ENCODE measurements around the gene SMYD1.

DNA sequence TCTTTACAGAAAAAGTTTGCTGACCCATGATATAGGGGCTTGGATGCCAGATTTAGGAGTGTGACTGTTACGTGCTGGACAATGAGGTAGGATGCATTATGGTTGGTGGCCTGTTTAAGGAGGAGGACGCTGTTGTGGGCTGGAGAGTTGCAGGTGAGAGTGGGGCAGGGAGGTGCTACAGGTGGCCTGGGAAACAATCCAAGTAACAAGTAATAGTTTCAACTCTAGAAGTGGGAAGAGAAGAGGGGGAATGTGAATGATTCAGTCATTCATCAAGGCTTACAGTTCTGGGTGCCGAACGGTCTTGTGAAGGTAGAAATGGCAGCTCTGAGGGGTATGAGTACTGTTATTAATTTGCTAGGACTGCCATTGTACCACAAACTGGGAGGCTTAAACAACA is 54.1 kb downstream of the SMYD1 start:
- TF ChIP-seq, protein P1, sequence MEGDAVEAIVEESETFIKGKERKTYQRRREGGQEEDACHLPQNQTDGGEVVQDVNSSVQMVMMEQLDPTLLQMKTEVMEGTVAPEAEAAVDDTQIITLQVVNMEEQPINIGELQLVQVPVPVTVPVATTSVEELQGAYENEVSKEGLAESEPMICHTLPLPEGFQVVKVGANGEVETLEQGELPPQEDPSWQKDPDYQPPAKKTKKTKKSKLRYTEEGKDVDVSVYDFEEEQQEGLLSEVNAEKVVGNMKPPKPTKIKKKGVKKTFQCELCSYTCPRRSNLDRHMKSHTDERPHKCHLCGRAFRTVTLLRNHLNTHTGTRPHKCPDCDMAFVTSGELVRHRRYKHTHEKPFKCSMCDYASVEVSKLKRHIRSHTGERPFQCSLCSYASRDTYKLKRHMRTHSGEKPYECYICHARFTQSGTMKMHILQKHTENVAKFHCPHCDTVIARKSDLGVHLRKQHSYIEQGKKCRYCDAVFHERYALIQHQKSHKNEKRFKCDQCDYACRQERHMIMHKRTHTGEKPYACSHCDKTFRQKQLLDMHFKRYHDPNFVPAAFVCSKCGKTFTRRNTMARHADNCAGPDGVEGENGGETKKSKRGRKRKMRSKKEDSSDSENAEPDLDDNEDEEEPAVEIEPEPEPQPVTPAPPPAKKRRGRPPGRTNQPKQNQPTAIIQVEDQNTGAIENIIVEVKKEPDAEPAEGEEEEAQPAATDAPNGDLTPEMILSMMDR (IDR thresholded peaks at IDR 0.05) = no peak
- TF ChIP-seq POLR2AphosphoS5 (IDR thresholded peaks at IDR 0.05) (no peak), POLR2A (IDR thresholded peaks at IDR 0.05) (no peak), EP300 (IDR thresholded peaks at IDR 0.05) (no peak)
